HEK293 (cell line): Measurements from ENCODE around the gene ATXN2.

Experiments
- CTCF ChIP-seq: fragments of 450-650 bp; formaldehyde crosslinking; IDR thresholded peaks from 2 replicates; pipeline ENCODE4 v1.5.1; 2016; ENCODE audit warnings: missing biosample characterization, missing genetic modification characterization
- PATZ1 ChIP-seq: fragments of 450-650 bp; formaldehyde crosslinking; IDR thresholded peaks from 2 replicates; pipeline ENCODE4 v1.5.1; 2016; ENCODE audit warnings: missing biosample characterization, missing genetic modification characterization
- REST ChIP-seq: fragments of 450-650 bp; formaldehyde crosslinking; IDR thresholded peaks from 2 replicates; pipeline ENCODE4 v1.5.1; 2016; ENCODE audit warnings: missing biosample characterization, missing genetic modification characterization
- TCF7L2 ChIP-seq: IDR thresholded peaks from 2 replicates; pipeline ENCODE4 v1.6.1; 2011; ENCODE audit warnings: low read depth, mild to moderate bottlenecking, inconsistent platforms, low read length, moderate library complexity, borderline replicate concordance
- ZFP41 ChIP-seq: fragments of 450-650 bp; formaldehyde crosslinking; IDR thresholded peaks from 2 replicates; pipeline ENCODE4 v1.5.1; 2016; ENCODE audit warnings: missing biosample characterization, missing genetic modification characterization, borderline replicate concordance
- ZNF24 ChIP-seq: fragments of 450-650 bp; formaldehyde crosslinking; IDR thresholded peaks from 2 replicates; pipeline ENCODE4 v1.5.1; 2016; ENCODE audit warnings: missing biosample characterization, missing genetic modification characterization
- ZNF423 ChIP-seq: fragments of 450-650 bp; formaldehyde crosslinking; IDR thresholded peaks from 2 replicates; pipeline ENCODE4 v1.5.1; 2016; ENCODE audit warnings: missing biosample characterization, missing genetic modification characterization
- ZNF514 ChIP-seq: fragments of 450-650 bp; formaldehyde crosslinking; IDR thresholded peaks from 2 replicates; pipeline ENCODE4 v1.5.1; 2016; ENCODE audit warnings: missing biosample characterization, missing genetic modification characterization
- ZNF621 ChIP-seq: fragments of 450-650 bp; formaldehyde crosslinking; IDR thresholded peaks from 2 replicates; pipeline ENCODE4 v1.5.1; 2017; ENCODE audit warnings: missing biosample characterization, missing genetic modification characterization
- ZNF792 ChIP-seq: fragments of 450-650 bp; formaldehyde crosslinking; IDR thresholded peaks from 2 replicates; pipeline ENCODE4 v1.5.1; 2016; ENCODE audit warnings: missing biosample characterization, missing genetic modification characterization

GRCh38 chr12:111430433-111431353, 168.4 kb downstream of the ATXN2 start:
- TF ChIP-seq ZNF621 (no peak), CTCF (tag by site-specific recombination) (no peak), REST (tag by site-specific recombination) (no peak), PATZ1 (tag by site-specific recombination) (no peak), TCF7L2 (no peak), ZNF423 (tag by site-specific recombination) (no peak), ZNF514 (tag by site-specific recombination) (no peak), ZNF792 (no peak), ZNF24 (tag by site-specific recombination) (no peak), ZFP41 (tag by site-specific recombination) (no peak)
